Stimulated activated CD8-positive, alpha-beta memory T cell treated with anti-CD3 and anti-CD28 coated beads, Interleukin-7, amount 100 ng/mL, for 24 hours (primary cell): ENCODE measurements around the gene INTS2.
"Not testable (repeated sequence)": the region's sequence is repeated elsewhere in the genome, so short reads cannot be mapped to it uniquely, and the experiment has no call there.

ENCODE experiments used
- DNase-seq: peaks from one replicate; pipeline ENCODE4 v3.0.0-alpha.2; 2020; ENCODE audit warnings: low read depth

The INTS2 gene

GRCh38 chr17:61927208-61928100, at the start of gene INTS2:
Gene INTS2 (minus strand): TSS chr17:61927982. CDS start chr17:61926644, 1,338 bp downstream.
- DNase-seq = peak; percentile 93

- no peak for DNase-seq
Observed at GRCh38 chr17:61974115-61974514, 46.3 kb upstream of the INTS2 start.

GRCh38 chr17:61972311-61972710, 44.5 kb upstream of the INTS2 start:
- no peak for DNase-seq

- no peak for DNase-seq
Observed at GRCh38 chr17:61970030-61970429, 42.2 kb upstream of the INTS2 start.

- DNase-seq = no peak
Observed at GRCh38 chr17:61968757-61969156, 41.0 kb upstream of the INTS2 start.

- DNase-seq = no peak
Observed at GRCh38 chr17:61967729-61968128, 39.9 kb upstream of the INTS2 start.

GRCh38 chr17:61966191-61966590, 38.4 kb upstream of the INTS2 start:
- DNase-seq = no peak

GRCh38 chr17:61955619-61956018, 27.8 kb upstream of the INTS2 start:
- no peak for DNase-seq

GRCh38 chr17:61947367-61948078, 19.7 kb upstream of the INTS2 start:
- DNase-seq = no peak

GRCh38 chr17:61946359-61946758, 18.6 kb upstream of the INTS2 start:
- DNase-seq = no peak

GRCh38 chr17:61943117-61943516, 15.3 kb upstream of the INTS2 start:
- DNase-seq = no peak

- no peak for DNase-seq
Observed at GRCh38 chr17:61942085-61942484, 14.3 kb upstream of the INTS2 start.

GRCh38 chr17:61928101-61928436, 287 bp upstream of the INTS2 start:
- no peak for DNase-seq

GRCh38 chr17:61926826-61927207, 965 bp downstream of the INTS2 start:
- DNase-seq = no peak

- DNase-seq = not testable (repeated sequence)
Observed at GRCh38 chr17:61915162-61915561, 12.6 kb downstream of the INTS2 start.

GRCh38 chr17:61908292-61909037, 19.3 kb downstream of the INTS2 start:
- DNase-seq = no peak

GRCh38 chr17:61907361-61907760, 20.4 kb downstream of the INTS2 start:
- no peak for DNase-seq

GRCh38 chr17:61904094-61904710, 23.6 kb downstream of the INTS2 start:
- DNase-seq = no peak

- DNase-seq = no peak
Observed at GRCh38 chr17:61903251-61903650, 24.5 kb downstream of the INTS2 start.

GRCh38 chr17:61897548-61898180, 30.1 kb downstream of the INTS2 start:
- DNase-seq = no peak

- no peak for DNase-seq
Observed at GRCh38 chr17:61895391-61895790, 32.4 kb downstream of the INTS2 start.

GRCh38 chr17:61894310-61894709, 33.5 kb downstream of the INTS2 start:
- DNase-seq = not testable (repeated sequence)
